CD4-positive, alpha-beta T cell (primary cell): ENCODE data around the gene MAP1B. TPM values are rescaled to one million over a fixed set of nuclear protein-coding genes. Genes with fewer than 3 reads are reported as not detected.

Experiments used
- ATAC-seq: fragments of 200-7000 bp; cut with Tn5 transposase; one replicate; pipeline ENCODE4 v1.10.0; 2022; ENCODE audit warnings: mild to moderate bottlenecking; ENCODE audit not compliant: poor library complexity
- CTCF ChIA-PET: fragments of 350-600 bp; sonication (Branson Sonifier 250); formaldehyde crosslinking; loops from one replicate; lab custom pipeline; 2021; ENCODE audit warnings: antibody characterized with exemption, inconsistent platforms; lab: Charles Lee
- POLR2A ChIA-PET: fragments of 350-600 bp; sonication (Branson Sonifier 250); formaldehyde crosslinking; loops from one replicate; lab custom pipeline; 2021; ENCODE audit warnings: antibody characterized with exemption, inconsistent platforms; lab: Charles Lee
- DNase-seq, 14 experiments: peaks; one replicate each; pipeline ENCODE4 v3.0.0-alpha.2; 2013 to 2020; ENCODE audit warnings: mixed read lengths in 2 of 14
- H3K27ac ChIP-seq, 2 donors: one replicate each; pipeline versions ENCODE4 v1.5.1 to v1.7.0; 2013; ENCODE audit warnings: low read length in 2 of 2, low read depth in 1 of 2, mild to moderate bottlenecking in 1 of 2
- H3K27me3 ChIP-seq, 2 experiments: 1 replicate in 1 of 2; 2 replicates in 1 of 2; pipeline versions ENCODE4 v1.6.1 to v1.7.0; 2013; ENCODE audit warnings: low read length in 2 of 2, control low read depth in 1 of 2, mild to moderate bottlenecking in 1 of 2, moderate library complexity in 1 of 2; ENCODE audit not compliant: insufficient read depth in 2 of 2, control insufficient read depth in 1 of 2
- H3K36me3 ChIP-seq: one replicate; pipeline ENCODE4 v1.6.1; 2013; ENCODE audit warnings: low read length, control low read depth; ENCODE audit not compliant: insufficient read depth
- H3K4me1 ChIP-seq: one replicate; pipeline ENCODE4 v1.6.1; 2013; ENCODE audit warnings: low read length, control low read depth; ENCODE audit not compliant: insufficient read depth
- H3K4me3 ChIP-seq: one replicate; pipeline ENCODE4 v1.5.1; 2013; ENCODE audit warnings: mild to moderate bottlenecking, low read length, moderate library complexity
- H3K9me3 ChIP-seq, 2 experiments: 1 replicate in 1 of 2; 2 replicates in 1 of 2; pipeline versions ENCODE4 v1.6.1 to v1.7.0; 2013; ENCODE audit warnings: low read length in 2 of 2, mild to moderate bottlenecking in 2 of 2, control low read depth in 1 of 2, moderate library complexity in 1 of 2; ENCODE audit not compliant: control insufficient read depth in 1 of 2, insufficient read depth in 1 of 2
- H3K27ac Mint-ChIP-seq: one replicate; pipeline ENCODE4 v1.8.0; 2020; ENCODE audit warnings: mixed read lengths
- H3K27me3 Mint-ChIP-seq: one replicate; pipeline ENCODE4 v1.8.0; 2021; ENCODE audit warnings: mixed read lengths
- H3K36me3 Mint-ChIP-seq: one replicate; pipeline ENCODE4 v1.8.0; 2021; ENCODE audit warnings: low read depth, mixed read lengths
- H3K4me1 Mint-ChIP-seq: one replicate; pipeline ENCODE4 v1.8.0; 2021; ENCODE audit warnings: low read depth, mixed read lengths
- H3K4me3 Mint-ChIP-seq: one replicate; pipeline ENCODE4 v1.8.0; 2020; ENCODE audit warnings: mild to moderate bottlenecking, mixed read lengths
- H3K9me3 Mint-ChIP-seq: one replicate; pipeline ENCODE4 v1.8.0; 2020; ENCODE audit warnings: mixed read lengths
- CTCF ChIP-seq: fragments of 200-600 bp; IDR thresholded peaks from one replicate; pipeline ENCODE4 v1.8.0; 2022; ENCODE audit warnings: antibody characterized with exemption, mild to moderate bottlenecking
- intact Hi-C, 2 experiments: fragments of 100-400 bp; cut with DNase I in 1 of 2; cut with micrococcal nuclease in 1 of 2; formaldehyde crosslinking; loops; one replicate each; pipeline versions ENCODE4 v1.15.1 to v1.9.0; 2023 to 2025; cut with DNase I, micrococcal nuclease
- total RNA-seq, 174 experiments: library from RNA in 2 of 174; stranded (reverse) in 2 of 174; gene quantifications; one replicate each; pipeline ENCODE4 v1.2.3 and lab custom pipeline; 2021 to 2026

The MAP1B gene
- total RNA-seq, 2 experiments from 2014 or later: 0.03 to 0.06 TPM

- ATAC-seq (no peak), DNase-seq (no peak)
- H3K27ac Mint-ChIP-seq: no peak overlapping the region
- ChIA-PET CTCF (no interaction called here), POLR2A (no interaction called here)
- Histone ChIP-seq H3K27me3 (peaks cover 13 to 18% of the 10 kb centered on the region in 2 experiments), H3K36me3 (no peaks in the 10 kb centered on the region), H3K9me3 (no peaks in the 10 kb centered on the region), H3K4me1 (no peaks in the 10 kb centered on the region), H3K27ac (no peak overlapping the region), H3K4me3 (no peak overlapping the region)
- H3K4me1 Mint-ChIP-seq: no peaks in the 10 kb centered on the region
- H3K9me3 Mint-ChIP-seq: no peaks in the 10 kb centered on the region
- peaks cover 67% of the 10 kb centered on the region for H3K27me3 Mint-ChIP-seq
- no peak for TF ChIP-seq CTCF
- no peaks in the 10 kb centered on the region for H3K36me3 Mint-ChIP-seq
- no peak overlapping the region for H3K4me3 Mint-ChIP-seq
- intact Hi-C loops: no loop called here
Measured at GRCh38 chr5:72115296-72115695, 8.0 kb downstream of the MAP1B start.

GRCh38 chr5:72117307-72117706, 10.0 kb downstream of the MAP1B start:
- CTCF ChIA-PET: no interaction called here
- Histone ChIP-seq H3K9me3 (no peaks in the 10 kb centered on the region), H3K36me3 (no peaks in the 10 kb centered on the region), H3K4me3 (no peak overlapping the region), H3K27ac (no peak overlapping the region), H3K4me1 (no peaks in the 10 kb centered on the region), H3K27me3 (peaks cover 6 to 12% of the 10 kb centered on the region in 2 experiments)
- H3K9me3 Mint-ChIP-seq: no peaks in the 10 kb centered on the region
- H3K36me3 Mint-ChIP-seq: no peaks in the 10 kb centered on the region
- TF ChIP-seq CTCF: no peak
- no peak overlapping the region for H3K4me3 Mint-ChIP-seq
- intact Hi-C loops: no loop called here
- no peak for DNase-seq
- no peaks in the 10 kb centered on the region for H3K4me1 Mint-ChIP-seq
- no peak for ATAC-seq
- no peak overlapping the region for H3K27ac Mint-ChIP-seq
- peaks cover 63% of the 10 kb centered on the region for H3K27me3 Mint-ChIP-seq
- POLR2A ChIA-PET: no interaction called here

GRCh38 chr5:72121052-72121779, 13.9 kb downstream of the MAP1B start:
- H3K36me3 Mint-ChIP-seq: no peaks in the 10 kb centered on the region
- ChIA-PET CTCF (no interaction called here), POLR2A (no interaction called here)
- H3K27me3 ChIP-seq: peaks cover 8 to 12% of the 10 kb centered on the region in 2 experiments
- no peaks in the 10 kb centered on the region for H3K4me1 Mint-ChIP-seq
- H3K4me1 ChIP-seq: no peaks in the 10 kb centered on the region
- no peak for ATAC-seq
- H3K27ac Mint-ChIP-seq: no peak overlapping the region
- no peaks in the 10 kb centered on the region for H3K9me3 ChIP-seq
- H3K9me3 Mint-ChIP-seq: no peaks in the 10 kb centered on the region
- H3K27me3 Mint-ChIP-seq: peaks cover 67% of the 10 kb centered on the region
- H3K27ac ChIP-seq: no peak overlapping the region
- H3K4me3 ChIP-seq: no peak overlapping the region
- H3K36me3 ChIP-seq: no peaks in the 10 kb centered on the region
- DNase-seq: no peak
- intact Hi-C loops: no loop called here
- H3K4me3 Mint-ChIP-seq: no peak overlapping the region
- TF ChIP-seq CTCF: no peak
